GM21447 (cell line): Measurements from ENCODE around the gene COMMD8.

Experiments used
- ATAC-seq: cut with Tn5 transposase; IDR thresholded peaks from one replicate; pipeline ENCODE4 v1.9.1; 2021; ENCODE audit not compliant: unreplicated experiment

The COMMD8 gene

GRCh38 chr4:47473141-47473750 lies 9.7 kb upstream of the COMMD8 start:
- no peak for ATAC-seq

DNA sequence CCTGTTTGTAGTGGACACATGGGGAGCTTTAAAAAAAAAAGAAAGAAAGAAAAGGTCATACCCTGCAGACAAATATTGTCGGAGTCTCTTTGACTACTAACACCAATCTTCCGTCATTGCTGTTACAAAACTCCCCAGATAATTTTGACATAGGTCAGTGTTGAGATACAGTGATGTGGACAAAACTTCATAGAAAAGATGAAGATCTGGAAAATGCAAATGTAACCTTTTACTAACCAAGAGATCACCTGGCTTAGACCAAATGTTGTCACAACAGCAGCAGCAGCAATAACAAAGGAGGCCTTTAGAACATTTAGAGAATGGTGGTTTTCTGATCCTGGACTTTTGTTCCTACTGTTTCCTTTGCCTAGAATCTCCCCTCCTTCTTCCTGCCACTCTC lies 8.1 kb upstream of the COMMD8 start:
- no peak for ATAC-seq

DNA sequence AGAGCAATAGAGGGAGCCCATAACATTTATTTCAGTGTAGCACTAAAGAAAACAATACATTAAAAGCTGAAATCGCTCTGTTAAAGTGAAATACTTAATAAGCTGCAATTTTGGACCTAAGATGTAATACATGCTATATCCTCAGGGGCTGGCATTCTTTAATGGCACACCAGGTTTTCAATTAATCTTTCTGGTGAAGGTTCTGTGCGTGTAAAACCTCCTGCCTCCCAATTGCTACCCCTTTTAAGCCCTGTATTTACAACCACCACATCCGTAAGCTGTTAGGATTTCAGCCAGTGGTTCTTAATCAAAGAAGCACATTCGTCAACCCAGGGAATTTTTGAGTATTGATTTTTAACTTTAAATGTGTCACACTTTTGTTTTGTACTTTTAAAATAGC lies 7.6 kb upstream of the COMMD8 start:
- ATAC-seq, result no peak

DNA sequence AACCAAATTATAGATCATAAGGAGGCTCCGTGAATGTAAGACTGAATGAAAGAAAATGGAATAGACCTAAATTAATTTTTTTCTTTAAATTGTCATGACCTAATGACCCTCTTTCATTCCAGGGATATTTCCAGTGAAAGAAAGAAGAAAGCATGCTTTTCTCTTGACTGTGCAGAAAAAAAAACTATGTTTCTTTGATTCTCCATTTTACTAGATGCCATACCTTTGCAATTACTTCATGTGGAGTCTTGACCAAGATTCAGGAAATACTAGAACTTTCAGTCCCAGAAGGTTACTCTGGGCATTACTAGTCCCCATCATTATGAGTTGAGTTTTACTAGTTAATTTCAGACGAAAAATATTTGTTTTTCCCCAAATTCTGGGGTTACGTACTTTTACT lies 6.4 kb upstream of the COMMD8 start:
- no peak for ATAC-seq

DNA sequence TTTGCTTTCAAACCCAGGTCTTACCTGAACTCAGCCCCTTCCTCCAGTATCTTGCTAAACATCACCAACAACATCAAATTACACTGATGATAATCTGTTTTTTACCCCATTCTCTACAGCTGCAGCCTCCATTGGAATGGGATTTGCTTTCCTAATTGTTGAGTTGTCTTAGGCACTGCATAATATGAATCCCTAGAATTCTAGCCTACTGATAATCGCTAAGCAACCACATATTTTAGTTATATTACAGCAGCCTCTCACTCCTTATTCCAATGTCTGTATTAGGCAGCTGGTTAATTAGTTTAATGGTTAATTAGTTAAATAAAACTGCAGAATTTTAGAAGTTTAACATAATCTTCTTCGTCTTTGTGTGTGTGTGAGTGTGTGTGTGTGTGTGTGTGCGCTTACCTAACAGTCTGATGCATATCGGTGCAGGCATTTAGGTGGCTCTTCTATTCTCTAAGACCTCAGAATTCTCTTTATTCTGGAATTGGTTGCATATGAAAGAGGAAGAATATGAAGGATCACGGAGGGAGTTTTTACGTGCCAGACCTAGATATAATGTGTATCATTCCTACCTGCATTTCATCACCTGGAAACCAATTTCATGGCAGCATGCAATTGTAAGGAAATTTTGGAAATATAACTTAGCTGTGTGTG lies 5.3 kb upstream of the COMMD8 start:
- no peak for ATAC-seq

DNA sequence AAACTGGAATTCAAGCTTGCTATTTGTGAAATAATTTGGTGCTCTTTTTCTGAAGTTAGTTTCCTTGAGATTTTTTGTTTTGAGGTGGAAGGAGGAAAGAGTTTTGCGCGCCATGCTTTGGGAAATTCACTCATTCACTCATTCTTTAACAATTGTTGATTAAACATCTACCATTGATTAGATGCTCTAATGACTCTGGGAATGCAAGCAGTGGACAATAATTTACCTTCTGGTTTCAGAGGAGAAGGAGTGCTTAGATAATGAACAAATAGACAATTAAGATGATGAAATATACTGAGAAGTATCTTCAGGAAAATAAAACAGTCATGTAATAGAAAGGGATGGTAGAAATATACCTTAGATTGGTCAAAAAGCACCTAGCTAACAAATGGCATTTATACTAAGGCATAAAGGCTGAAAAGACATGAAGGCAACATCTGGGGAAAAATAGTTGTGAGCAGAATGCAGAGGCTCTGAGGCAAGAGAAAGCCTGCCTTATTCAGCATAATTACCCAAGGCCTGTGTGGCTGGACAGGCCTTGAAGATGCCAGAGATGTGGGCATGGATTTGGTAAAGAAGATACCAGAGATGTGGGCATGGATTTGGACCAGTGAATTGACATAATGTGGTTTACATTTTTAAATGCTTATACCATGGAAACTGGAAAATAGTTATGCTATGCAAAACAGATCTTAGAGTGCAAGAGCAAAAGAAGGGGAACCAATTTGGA lies 2.7 kb upstream of the COMMD8 start:
- no peak for ATAC-seq

DNA sequence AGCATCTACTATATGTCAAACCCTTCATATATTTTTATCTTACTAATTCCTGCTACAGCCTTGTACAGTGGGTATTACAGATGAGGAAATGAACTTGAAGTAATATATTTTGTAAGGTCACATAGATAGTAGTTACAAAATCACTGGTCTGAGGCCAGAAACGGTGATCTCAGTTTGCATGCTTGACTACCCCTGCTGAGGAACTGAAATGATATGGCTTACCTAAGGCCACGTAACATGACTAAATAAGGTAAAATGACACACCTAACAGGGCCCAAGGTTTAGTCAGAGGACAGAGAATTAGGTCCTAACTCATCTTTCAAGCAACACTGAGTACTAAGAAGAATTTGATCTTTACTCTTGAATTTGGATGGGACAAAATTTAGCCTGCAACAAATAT lies 1.5 kb upstream of the COMMD8 start:
- peak; percentile 30 for ATAC-seq

DNA sequence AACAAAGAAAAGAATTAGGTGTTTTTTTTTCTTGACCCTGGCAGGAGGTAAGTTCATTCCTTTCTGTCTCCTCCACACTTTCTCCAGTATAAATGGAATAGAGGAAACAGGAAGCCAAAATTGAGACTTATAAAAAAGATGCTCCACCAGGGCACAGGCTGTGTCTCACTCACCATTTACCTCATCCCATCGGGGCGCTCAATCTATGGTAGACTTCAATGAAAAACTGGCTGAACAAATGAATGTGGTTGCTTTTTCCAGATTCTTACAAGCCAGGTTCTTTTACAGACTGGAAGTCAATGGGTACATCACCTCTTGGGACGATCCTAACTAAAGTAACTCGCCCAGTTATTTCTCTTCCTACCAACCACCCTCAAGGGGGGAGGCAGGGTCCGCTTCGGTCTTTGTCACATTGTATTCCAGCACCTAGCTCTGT lies 685 bp downstream of the COMMD8 start:
- peak; percentile 26 for ATAC-seq

DNA sequence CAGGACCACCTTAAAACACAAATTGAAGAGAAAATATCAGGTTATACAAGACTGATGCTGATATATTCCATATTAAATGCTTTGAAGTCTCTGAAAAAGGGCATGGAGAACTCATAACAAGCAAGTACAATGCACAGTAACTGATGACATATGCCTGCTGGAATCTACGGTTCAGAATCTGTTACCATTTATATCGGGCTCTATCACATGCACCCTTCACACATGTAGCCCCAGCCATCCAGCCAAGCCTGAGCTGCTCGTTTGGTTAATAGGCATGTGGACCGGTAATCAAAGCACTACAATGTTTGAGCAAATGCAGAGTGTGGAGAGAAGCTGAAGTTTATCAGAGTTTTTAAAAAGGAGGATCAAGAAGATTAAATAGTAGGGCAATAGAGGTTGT lies 11.8 kb downstream of the COMMD8 start:
- no peak for ATAC-seq

DNA sequence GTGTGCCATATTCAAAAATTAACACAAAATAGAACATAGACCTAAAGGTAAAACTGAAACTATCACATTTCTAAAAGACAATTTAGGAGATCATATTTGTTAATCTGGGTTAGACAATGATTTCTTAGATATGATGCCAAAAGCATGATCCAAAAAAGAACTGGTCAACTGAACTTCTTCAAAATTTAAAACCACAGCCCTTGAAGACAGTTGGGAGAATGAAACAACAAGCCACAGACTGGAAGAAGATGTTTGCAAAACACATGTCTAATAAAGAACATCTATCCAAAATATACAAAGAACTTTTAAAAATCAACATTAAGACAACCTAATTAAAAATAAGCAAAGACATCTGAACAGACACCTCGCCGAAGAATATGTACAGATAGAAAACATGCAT lies 19.5 kb downstream of the COMMD8 start:
- ATAC-seq, result no peak

DNA sequence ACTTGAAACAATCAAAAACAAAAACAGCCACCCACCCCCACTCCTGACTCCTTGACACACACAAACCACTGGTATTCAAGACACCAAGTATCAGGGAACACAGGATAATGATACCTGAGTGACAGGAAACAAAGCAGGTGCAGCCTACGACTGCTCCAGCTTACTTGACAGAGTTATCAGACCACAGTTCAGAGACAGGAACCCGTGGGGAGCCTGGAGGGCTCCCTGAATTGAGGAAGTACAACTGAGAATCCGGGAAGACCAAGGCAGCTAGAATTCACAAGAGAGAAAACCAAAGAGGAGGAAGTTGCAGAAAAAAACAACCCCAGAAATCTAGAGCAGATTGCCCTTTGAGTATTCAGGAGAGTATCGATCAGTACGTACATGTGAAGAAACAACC lies 20.5 kb downstream of the COMMD8 start:
- peak; percentile 97 for ATAC-seq

- ATAC-seq, result no peak
Observed at GRCh38 chr4:47434931-47435330, 28.6 kb downstream of the COMMD8 start.

DNA sequence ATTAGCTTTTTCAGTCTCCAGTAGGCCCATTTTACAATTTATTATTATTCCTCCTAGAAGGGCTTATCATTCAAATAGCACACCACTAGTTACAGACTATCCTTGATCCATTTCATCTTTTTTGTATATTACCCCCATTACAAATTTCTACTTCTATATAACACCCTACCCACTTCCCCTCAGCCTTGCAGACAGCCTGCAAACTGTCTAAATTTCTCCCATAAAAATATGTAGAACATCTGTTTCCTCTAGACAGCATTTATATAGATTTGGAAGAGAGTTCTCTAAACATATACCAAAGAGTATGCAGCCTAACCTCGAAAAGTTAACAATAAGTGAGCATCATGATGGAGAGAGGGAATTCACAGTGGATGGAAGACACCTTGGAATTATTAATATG lies 30.8 kb downstream of the COMMD8 start:
- ATAC-seq, result no peak

- no peak for ATAC-seq
Observed at GRCh38 chr4:47427935-47428334, 35.6 kb downstream of the COMMD8 start.

- no peak for ATAC-seq
Observed at GRCh38 chr4:47425628-47426027, 37.9 kb downstream of the COMMD8 start.

DNA sequence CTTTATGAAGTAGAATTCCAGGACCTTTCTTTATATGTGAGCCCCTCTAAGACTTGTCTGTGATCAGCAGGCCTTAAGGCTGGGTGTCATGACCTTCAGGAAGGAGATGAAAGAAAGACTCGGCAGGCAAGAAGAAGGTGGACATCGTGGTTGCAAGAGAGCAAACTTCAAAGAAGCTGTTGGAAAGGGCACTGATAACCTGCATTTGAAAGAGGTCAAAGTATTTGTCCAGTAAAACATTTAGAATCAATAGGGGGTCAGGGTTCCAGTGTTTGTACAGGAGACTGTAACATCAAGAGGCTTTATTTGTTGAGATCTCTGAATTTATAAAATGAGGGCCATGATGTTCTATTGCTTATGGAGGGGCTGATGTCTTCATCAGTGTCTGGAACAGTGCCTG lies 44.2 kb downstream of the COMMD8 start:
- ATAC-seq, result no peak

GRCh38 chr4:47418147-47418546 lies 45.4 kb downstream of the COMMD8 start:
- no peak for ATAC-seq

- no peak for ATAC-seq
Observed at GRCh38 chr4:47415719-47416118, 47.8 kb downstream of the COMMD8 start.

GRCh38 chr4:47413521-47413920 lies 50.0 kb downstream of the COMMD8 start:
- no peak for ATAC-seq

DNA sequence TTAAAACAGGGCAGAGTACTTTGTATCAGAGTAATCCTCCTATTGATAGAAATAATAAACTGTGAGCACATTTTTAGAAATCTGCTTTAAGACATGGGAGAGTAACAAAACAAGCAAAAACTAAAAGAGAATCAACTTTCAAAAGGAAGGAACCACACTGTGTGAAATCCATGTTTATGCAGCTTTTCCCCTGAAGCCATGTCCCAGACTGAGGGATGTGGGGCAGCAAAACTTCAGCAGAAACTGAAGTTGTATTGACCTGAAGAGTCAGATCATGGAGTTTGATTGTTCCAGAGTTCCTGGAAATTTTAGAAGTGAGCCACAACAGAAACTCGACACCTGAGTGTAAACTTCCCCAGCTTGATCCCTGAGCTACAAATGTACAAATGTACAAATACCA lies 53.2 kb downstream of the COMMD8 start:
- ATAC-seq, result no peak

- ATAC-seq, result no peak
Observed at GRCh38 chr4:47406408-47406807, 57.1 kb downstream of the COMMD8 start.
